Bronchial epithelial cell (primary cell): ENCODE data around the gene EPN2. TPM values are rescaled to one million over a fixed set of nuclear protein-coding genes. Genes with fewer than 3 reads are reported as not detected.

Experiments
- DNase-seq: peaks from one replicate; pipeline ENCODE4 v3.0.0-alpha.2; 2010; ENCODE audit warnings: low read depth
- FAIRE-seq: peaks from 2 replicates; lab custom pipeline; 2011; peaks lifted over from hg19 to GRCh38; lab: Jason Lieb, UNC
- H3K27me3 ChIP-seq: 2 replicates; pipeline ENCODE4 v1.5.1; 2011; ENCODE audit warnings: low read length; ENCODE audit not compliant: control insufficient read depth, insufficient read depth
- H3K36me3 ChIP-seq: 2 replicates; pipeline ENCODE4 v1.5.1; 2011; ENCODE audit warnings: low read length; ENCODE audit not compliant: control insufficient read depth, insufficient read depth
- H3K4me3 ChIP-seq: 2 replicates; pipeline ENCODE4 v1.5.1; 2011; ENCODE audit warnings: mild to moderate bottlenecking, low read depth, low read length, control low read depth
- total RNA-seq: library from RNA; depleted of rRNA; stranded (reverse); fragments of >200 nt; gene quantifications from 2 replicates; pipeline ENCODE4 v1.2.1, GENCODE V29; 2014
- TF ChIP-seq, protein P1 (sequence below): IDR thresholded peaks from 2 replicates; pipeline ENCODE4 v1.5.1; 2011; ENCODE audit warnings: mild to moderate bottlenecking, moderate library complexity, low read length, control low read depth, inconsistent platforms; ENCODE audit not compliant: insufficient read depth, severe bottlenecking

EPN2 gene
- total RNA-seq, 1 donor from 2014 or later = 13.7 TPM

DNA sequence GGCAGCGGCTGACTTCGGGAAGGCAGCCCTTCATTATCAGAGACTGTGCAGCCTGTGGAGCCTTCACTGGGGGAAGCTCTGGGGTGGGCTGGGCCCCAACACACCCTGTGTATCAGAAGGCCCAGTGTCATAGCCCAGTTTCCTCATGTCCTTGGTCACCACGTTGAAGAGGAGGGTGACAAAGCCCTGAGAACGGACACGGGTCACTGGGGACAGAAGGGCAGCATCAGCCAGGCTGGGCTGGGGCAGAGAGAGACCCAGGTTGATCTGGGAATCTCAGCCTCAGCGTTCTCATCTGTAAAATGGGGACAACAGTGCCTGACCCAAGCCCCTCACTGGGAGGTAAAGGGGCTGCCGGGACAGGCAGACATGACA lies 106.1 kb downstream of the EPN2 start:
- Histone ChIP-seq H3K27me3 (no peaks in the 10 kb centered on the region), H3K36me3 (no peaks in the 10 kb centered on the region), H3K4me3 (no peak overlapping the region)
- FAIRE-seq (no peak), DNase-seq (no peak)
- TF ChIP-seq, protein P1, sequence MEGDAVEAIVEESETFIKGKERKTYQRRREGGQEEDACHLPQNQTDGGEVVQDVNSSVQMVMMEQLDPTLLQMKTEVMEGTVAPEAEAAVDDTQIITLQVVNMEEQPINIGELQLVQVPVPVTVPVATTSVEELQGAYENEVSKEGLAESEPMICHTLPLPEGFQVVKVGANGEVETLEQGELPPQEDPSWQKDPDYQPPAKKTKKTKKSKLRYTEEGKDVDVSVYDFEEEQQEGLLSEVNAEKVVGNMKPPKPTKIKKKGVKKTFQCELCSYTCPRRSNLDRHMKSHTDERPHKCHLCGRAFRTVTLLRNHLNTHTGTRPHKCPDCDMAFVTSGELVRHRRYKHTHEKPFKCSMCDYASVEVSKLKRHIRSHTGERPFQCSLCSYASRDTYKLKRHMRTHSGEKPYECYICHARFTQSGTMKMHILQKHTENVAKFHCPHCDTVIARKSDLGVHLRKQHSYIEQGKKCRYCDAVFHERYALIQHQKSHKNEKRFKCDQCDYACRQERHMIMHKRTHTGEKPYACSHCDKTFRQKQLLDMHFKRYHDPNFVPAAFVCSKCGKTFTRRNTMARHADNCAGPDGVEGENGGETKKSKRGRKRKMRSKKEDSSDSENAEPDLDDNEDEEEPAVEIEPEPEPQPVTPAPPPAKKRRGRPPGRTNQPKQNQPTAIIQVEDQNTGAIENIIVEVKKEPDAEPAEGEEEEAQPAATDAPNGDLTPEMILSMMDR = no peak

DNA sequence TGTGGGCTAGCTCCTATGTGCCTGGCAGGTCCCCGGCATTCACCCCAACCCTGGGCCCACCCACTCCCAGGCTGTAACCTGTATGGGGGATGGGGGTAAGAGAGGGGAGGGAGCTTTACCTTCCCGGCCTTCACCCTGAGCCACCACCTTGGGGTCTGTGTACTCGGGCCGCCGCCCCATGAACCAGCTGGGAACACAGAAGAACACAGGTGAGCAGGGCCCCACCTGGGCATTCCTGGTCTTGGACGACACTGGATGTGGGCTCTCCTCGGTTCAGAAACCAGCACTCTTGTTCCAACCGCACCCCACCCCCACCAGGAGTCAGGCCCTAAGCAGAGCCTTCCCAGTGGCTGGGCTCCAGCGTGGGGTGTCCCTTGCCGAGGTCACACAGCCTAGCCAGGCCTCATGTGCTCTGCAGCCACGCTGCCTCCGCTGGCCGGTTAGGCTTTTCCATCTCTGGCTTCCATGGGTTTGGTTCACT lies 106.5 kb downstream of the EPN2 start:
- no peak for FAIRE-seq
- Histone ChIP-seq H3K27me3 (no peaks in the 10 kb centered on the region), H3K4me3 (no peak overlapping the region), H3K36me3 (no peaks in the 10 kb centered on the region)
- DNase-seq = no peak
- TF ChIP-seq, protein P1 = no peak

DNA sequence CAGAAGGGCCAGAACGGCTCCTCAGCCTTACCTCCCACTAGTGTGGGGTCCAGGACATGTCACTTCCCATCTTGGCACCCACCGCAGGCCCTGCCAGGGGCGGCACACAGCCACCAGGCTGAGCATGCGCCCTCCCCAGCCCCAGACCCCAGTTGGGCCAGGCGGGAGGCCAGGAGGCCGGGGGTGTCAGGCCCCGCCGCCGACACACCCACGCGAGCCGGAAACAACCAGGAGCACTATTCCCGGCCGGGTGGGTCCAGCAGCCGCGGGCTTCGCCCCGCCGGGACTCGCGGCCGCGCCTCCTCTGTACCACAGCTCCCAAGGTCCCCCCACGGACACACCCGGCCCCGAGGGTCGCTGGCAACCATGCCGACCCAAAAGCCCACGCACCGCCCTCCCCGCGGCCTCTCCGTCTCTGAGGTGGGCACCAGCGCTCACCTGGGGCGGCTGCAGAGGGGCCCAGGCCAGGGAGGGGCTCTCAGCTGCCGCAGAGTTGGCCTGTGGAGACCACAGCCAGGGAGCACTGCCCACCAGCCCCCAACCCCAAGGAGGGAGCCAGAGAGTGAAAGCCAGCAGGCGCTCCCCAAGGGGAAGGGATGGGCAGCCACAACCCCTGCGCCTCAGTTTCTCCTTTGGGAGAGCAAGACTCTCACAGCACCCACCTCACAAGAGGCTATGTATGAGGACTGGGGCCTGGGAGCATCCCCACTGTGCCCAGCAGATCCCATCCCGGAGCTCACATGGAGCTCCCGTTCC lies 107.3 kb downstream of the EPN2 start:
- FAIRE-seq (no peak), DNase-seq (no peak)
- Histone ChIP-seq H3K36me3 (no peaks in the 10 kb centered on the region), H3K27me3 (no peaks in the 10 kb centered on the region), H3K4me3 (no peak overlapping the region)
- TF ChIP-seq, protein P1 = no peak

DNA sequence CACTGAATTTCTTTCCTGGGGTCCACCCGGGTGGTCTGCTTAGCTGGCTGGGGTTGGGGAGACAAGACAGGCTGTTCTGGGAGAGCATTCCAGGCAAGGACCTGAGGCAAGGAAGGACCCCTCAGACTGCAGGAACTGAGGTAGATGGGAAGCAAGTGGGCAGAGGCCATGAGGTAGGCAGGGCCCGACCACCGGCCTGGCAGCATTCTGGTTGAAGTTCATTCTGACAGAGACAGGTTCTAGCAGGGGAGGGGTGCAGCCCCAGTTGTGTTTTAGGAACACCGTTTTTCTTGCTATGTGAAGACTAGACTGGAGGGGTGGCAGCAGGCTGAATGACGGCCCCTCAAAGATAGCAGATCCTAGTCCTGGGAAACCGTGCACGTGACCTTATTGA lies 107.9 kb downstream of the EPN2 start:
- FAIRE-seq (no peak), DNase-seq (no peak)
- Histone ChIP-seq H3K27me3 (no peaks in the 10 kb centered on the region), H3K4me3 (no peak overlapping the region), H3K36me3 (no peaks in the 10 kb centered on the region)
- TF ChIP-seq, protein P1 = no peak

DNA sequence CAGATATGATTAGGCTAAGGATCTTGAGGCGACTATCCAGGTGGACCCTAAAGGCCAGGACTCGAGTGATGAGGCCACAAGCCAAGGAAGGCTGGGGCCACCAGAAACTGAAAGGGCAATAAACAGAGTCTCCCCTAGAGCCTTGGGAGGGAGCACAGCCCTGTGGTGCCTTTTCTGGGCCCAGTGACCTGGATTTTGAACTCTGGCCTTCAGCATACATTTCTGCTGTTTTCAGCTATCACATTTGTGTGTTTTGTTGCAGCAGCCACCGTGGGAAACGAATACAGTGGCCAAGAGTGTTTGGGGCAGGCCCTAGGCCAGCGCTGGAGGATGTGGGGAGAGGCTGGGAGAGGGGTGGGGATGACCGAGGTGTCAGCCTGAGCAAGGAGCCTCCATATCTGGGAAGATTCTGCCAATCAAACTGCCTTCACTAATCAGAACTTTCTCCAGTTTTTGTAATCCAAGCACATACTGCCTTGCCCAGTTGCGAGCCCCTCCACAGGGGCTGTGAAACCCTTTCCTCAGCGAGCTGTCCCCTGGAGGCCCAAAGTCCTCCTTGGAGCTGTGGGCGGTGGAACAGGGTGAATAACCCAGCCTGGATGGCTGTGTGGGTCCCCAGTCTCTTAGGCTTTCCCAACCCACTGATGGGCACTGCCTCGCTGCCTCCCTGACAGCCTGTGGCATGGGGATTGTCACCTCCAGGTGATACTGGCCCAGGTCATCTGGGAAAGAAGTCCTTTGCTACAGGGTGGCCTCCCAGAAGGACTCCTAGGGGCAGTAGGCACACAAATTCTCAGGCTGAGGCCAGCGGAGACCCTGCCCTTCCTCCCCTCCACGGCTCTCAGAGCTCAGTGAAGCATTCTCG lies 108.6 kb downstream of the EPN2 start:
- H3K36me3 ChIP-seq = no peaks in the 10 kb centered on the region
- FAIRE-seq (no peak), DNase-seq (no peak)
- H3K27me3 ChIP-seq = no peaks in the 10 kb centered on the region
- TF ChIP-seq, protein P1 = no peak
- no peak overlapping the region for H3K4me3 ChIP-seq
